AG10803 (cell line): ENCODE results near the gene STYK1.
A peak's percentile ranks its signal among the peaks of the same experiment; 100 is the strongest.

Experiments used
- DNase-seq: peaks from one replicate; pipeline ENCODE4 v3.0.0; 2010; ENCODE audit warnings: low read depth
- H3K4me3 ChIP-seq: 2 replicates; pipeline ENCODE4 v1.5.1; 2011; ENCODE audit warnings: mild to moderate bottlenecking, low read length, control low read depth
- CTCF ChIP-seq: conservative IDR thresholded peaks from 2 replicates; pipeline ENCODE4 v1.5.1; 2011; ENCODE audit warnings: mild to moderate bottlenecking, low read length, control low read depth, inconsistent platforms

The STYK1 gene

GRCh38 chr12:10708862-10709261, 35.0 kb upstream of the STYK1 start:
- no peak for DNase-seq
- no peak overlapping the region for H3K4me3 ChIP-seq
- TF ChIP-seq CTCF = no peak

- DNase-seq = peak; percentile 80
- no peak overlapping the region for H3K4me3 ChIP-seq
- no peak for TF ChIP-seq CTCF
Observed at GRCh38 chr12:10705655-10706054, 31.8 kb upstream of the STYK1 start.

- TF ChIP-seq CTCF = no peak
- DNase-seq = no peak
- H3K4me3 ChIP-seq = no peak overlapping the region
Observed at GRCh38 chr12:10701843-10702242, 28.0 kb upstream of the STYK1 start.

GRCh38 chr12:10701131-10701681, 27.4 kb upstream of the STYK1 start:
- no peak for TF ChIP-seq CTCF

GRCh38 chr12:10700581-10700980, 26.7 kb upstream of the STYK1 start:
- no peak for DNase-seq
- TF ChIP-seq CTCF = no peak
- H3K4me3 ChIP-seq = no peak overlapping the region

More at GRCh38 chr12:10701131-10701681, 27.4 kb upstream of the STYK1 start:
- peak; percentile 58 for DNase-seq
- no peak overlapping the region for H3K4me3 ChIP-seq

- no peak overlapping the region for H3K4me3 ChIP-seq
- DNase-seq = no peak
- no peak for TF ChIP-seq CTCF
Observed at GRCh38 chr12:10697862-10698261, 24.0 kb upstream of the STYK1 start.

GRCh38 chr12:10697156-10697555, 23.3 kb upstream of the STYK1 start:
- no peak overlapping the region for H3K4me3 ChIP-seq
- DNase-seq = no peak

More at GRCh38 chr12:10697156-10697555, 23.3 kb upstream of the STYK1 start:
- no peak for TF ChIP-seq CTCF
